SK-N-SH (cell line): ENCODE measurements around the gene PIGK. TPM values are rescaled to one million over a fixed set of nuclear protein-coding genes. Genes with fewer than 3 reads are reported as not detected.

ENCODE experiments used
- CTCF ChIA-PET: fragments of 300-600, 350-600 bp; formaldehyde crosslinking; extraction: SDS; loops from one replicate; lab custom pipeline; 2021; lab: Yijun Ruan, JAX
- POLR2A ChIA-PET: fragments of 350-600 bp; sonication (Branson Sonifier 250); formaldehyde crosslinking; extraction: SDS; loops from one replicate; lab custom pipeline; 2020; ENCODE audit warnings: antibody characterized with exemption, inconsistent platforms; lab: Yijun Ruan, JAX
- DNase-seq: peaks from one replicate; pipeline ENCODE4 v3.0.0; 2012
- H2AFZ ChIP-seq: fragments of 200-600 bp; sonication (generic); 2 replicates; pipeline ENCODE4 v1.8.1; 2016; ENCODE audit warnings: antibody characterized with exemption, mild to moderate bottlenecking, low read depth
- H3F3A ChIP-seq: fragments of 200-600 bp; sonication (generic); replicated peaks from 2 replicates; pipeline ENCODE3; 2016; ENCODE audit warnings: antibody characterized with exemption, mild to moderate bottlenecking; ENCODE audit not compliant: insufficient read depth
- H3K27ac ChIP-seq, 2 experiments: fragments of 200-500 bp in 1 of 2; fragments of 200-600 bp in 1 of 2; sonication (Bioruptor generic) in 1 of 2; sonication (generic), shearing (Covaris generic) in 1 of 2; 2 replicates each; pipeline versions ENCODE4 v1.5.1 to v1.6.1; 2014 to 2016; ENCODE audit warnings: low read depth in 2 of 2, inconsistent platforms in 1 of 2, low read length in 1 of 2, mild to moderate bottlenecking in 1 of 2, mixed read lengths in 1 of 2
- H3K27me3 ChIP-seq: fragments of 200-600 bp; sonication (generic), shearing (Covaris generic); 2 replicates; pipeline ENCODE4 v1.6.1; 2016; ENCODE audit warnings: mixed run types; ENCODE audit not compliant: insufficient read depth
- H3K36me3 ChIP-seq, 2 experiments: fragments of 200-500 bp in 1 of 2; fragments of 200-600 bp in 1 of 2; sonication (Bioruptor generic) in 1 of 2; sonication (generic) in 1 of 2; replicated peaks in 1 of 2; 2 replicates each; pipeline versions ENCODE3 to v1.5.1; 2014 to 2016; ENCODE audit warnings: low read length in 1 of 2, mild to moderate bottlenecking in 1 of 2; ENCODE audit not compliant: insufficient read depth in 2 of 2, control insufficient read depth in 1 of 2
- H3K4me1 ChIP-seq, 2 experiments: fragments of 200-500 bp in 1 of 2; fragments of 200-600 bp in 1 of 2; sonication (Bioruptor generic) in 1 of 2; sonication (generic), shearing (Covaris generic) in 1 of 2; 2 replicates each; pipeline versions ENCODE4 v1.5.1 to v1.6.1; 2014 to 2016; ENCODE audit warnings: low read depth in 1 of 2, low read length in 1 of 2, mixed run types in 1 of 2; ENCODE audit not compliant: insufficient read depth in 2 of 2, control insufficient read depth in 1 of 2
- H3K4me2 ChIP-seq: fragments of 200-600 bp; sonication (generic), shearing (Covaris generic); 2 replicates; pipeline ENCODE4 v1.6.1; 2017; ENCODE audit warnings: mixed run types
- H3K4me3 ChIP-seq, 2 experiments: fragments of 200-500 bp in 1 of 2; fragments of 200-600 bp in 1 of 2; sonication (Bioruptor generic) in 1 of 2; sonication (generic), shearing (Covaris generic) in 1 of 2; 2 replicates each; pipeline versions ENCODE4 v1.5.1 to v1.8.1; 2014 to 2016; ENCODE audit warnings: low read depth in 2 of 2, inconsistent platforms in 1 of 2, low read length in 1 of 2, mild to moderate bottlenecking in 1 of 2, mixed read lengths in 1 of 2, moderate library complexity in 1 of 2
- H3K79me2 ChIP-seq: fragments of 200-600 bp; sonication (generic); 2 replicates; pipeline ENCODE4 v1.8.1; 2017; ENCODE audit warnings: mild to moderate bottlenecking; ENCODE audit not compliant: insufficient read depth
- H3K9ac ChIP-seq: fragments of 200-600 bp; sonication (generic); 2 replicates; pipeline ENCODE4 v1.6.1; 2017; ENCODE audit warnings: mixed run types
- H3K9me2 ChIP-seq: fragments of 200-600 bp; sonication (generic); 2 replicates; pipeline ENCODE4 v1.6.1; 2017; ENCODE audit warnings: mixed run types
- H3K9me3 ChIP-seq: fragments of 200-600 bp; sonication (generic); 2 replicates; pipeline ENCODE4 v1.6.1; 2017; ENCODE audit warnings: mixed run types, mild to moderate bottlenecking, moderate library complexity
- H4K20me1 ChIP-seq: fragments of 200-600 bp; sonication (generic); 2 replicates; pipeline ENCODE4 v1.6.1; 2017; ENCODE audit warnings: mild to moderate bottlenecking, mixed run types; ENCODE audit not compliant: insufficient read depth
- EP300 ChIP-seq, 2 experiments: IDR thresholded peaks; 2 replicates each; pipeline versions ENCODE4 v1.4.0 to v1.6.1; 2012; ENCODE audit warnings: borderline replicate concordance in 1 of 2, low read depth in 1 of 2, low read length in 1 of 2
- FOSL2 ChIP-seq: IDR thresholded peaks from 2 replicates; pipeline ENCODE4 v1.4.0; 2012; ENCODE audit warnings: low read depth, mild to moderate bottlenecking, moderate library complexity, borderline replicate concordance
- GABPA ChIP-seq: IDR thresholded peaks from 2 replicates; pipeline ENCODE4 v1.4.0; 2012; ENCODE audit warnings: low read depth, mild to moderate bottlenecking
- MEF2A ChIP-seq: IDR thresholded peaks from 2 replicates; pipeline ENCODE4 v1.4.0; 2012; ENCODE audit warnings: low read depth, borderline replicate concordance
- NFIC ChIP-seq: IDR thresholded peaks from 2 replicates; pipeline ENCODE4 v1.4.0; 2012; ENCODE audit warnings: borderline replicate concordance
- RCOR1 ChIP-seq: fragments of 150-350 bp; IDR thresholded peaks from 2 replicates; pipeline ENCODE4 v1.6.1; 2017; ENCODE audit warnings: antibody characterized with exemption, low read length
- TCF12 ChIP-seq: IDR thresholded peaks from 2 replicates; pipeline ENCODE4 v1.4.0; 2012
- TEAD4 ChIP-seq: IDR thresholded peaks from 2 replicates; pipeline ENCODE4 v1.4.0; 2012; ENCODE audit warnings: mild to moderate bottlenecking, borderline replicate concordance; ENCODE audit not compliant: insufficient read depth
- YY1 ChIP-seq: IDR thresholded peaks from 2 replicates; pipeline ENCODE4 v1.4.0; 2012; ENCODE audit warnings: low read depth, mild to moderate bottlenecking
- WGBS: methylation state at CpG from one replicate; pipeline ENCODE4 v1.1.6; 2017; ENCODE audit warnings: low lambda C conversion rate; 5-methylcytosine and 5-hydroxymethylcytosine counted together
- polyA plus RNA-seq, 3 experiments: library from polyadenylated mRNA; depleted of rRNA; stranded (reverse); fragments of >200 nt; gene quantifications; 2 replicates each; pipeline ENCODE4 v1.2.3, GENCODE V29; 2012
- TF ChIP-seq, protein P1 (sequence below): IDR thresholded peaks from 2 replicates; pipeline ENCODE4 v1.6.1; 2012; ENCODE audit warnings: mild to moderate bottlenecking, low read depth, low read length, moderate library complexity
- TF ChIP-seq, protein P2 (sequence below): IDR thresholded peaks from 2 replicates; pipeline ENCODE4 v1.4.0; 2012; ENCODE audit warnings: low read depth, borderline replicate concordance
- TF ChIP-seq, protein P3 (sequence below): IDR thresholded peaks from 2 replicates; pipeline ENCODE4 v1.4.0; 2012; ENCODE audit warnings: low read depth, borderline replicate concordance
- TF ChIP-seq, protein P4 (sequence below): fragments of 150-350 bp; IDR thresholded peaks from 2 replicates; pipeline ENCODE4 v1.6.1; 2017; ENCODE audit warnings: antibody characterized with exemption, low read length, low read depth, borderline replicate concordance
- TF ChIP-seq, protein P5 (sequence below): fragments of 150-350 bp; IDR thresholded peaks from 2 replicates; pipeline ENCODE4 v1.6.1; 2016; ENCODE audit warnings: mild to moderate bottlenecking, low read depth, low read length

The PIGK gene
- polyA plus RNA-seq, 1 of the 3 experiments (the other 2 are of a cell fraction) = 11.5 TPM

DNA sequence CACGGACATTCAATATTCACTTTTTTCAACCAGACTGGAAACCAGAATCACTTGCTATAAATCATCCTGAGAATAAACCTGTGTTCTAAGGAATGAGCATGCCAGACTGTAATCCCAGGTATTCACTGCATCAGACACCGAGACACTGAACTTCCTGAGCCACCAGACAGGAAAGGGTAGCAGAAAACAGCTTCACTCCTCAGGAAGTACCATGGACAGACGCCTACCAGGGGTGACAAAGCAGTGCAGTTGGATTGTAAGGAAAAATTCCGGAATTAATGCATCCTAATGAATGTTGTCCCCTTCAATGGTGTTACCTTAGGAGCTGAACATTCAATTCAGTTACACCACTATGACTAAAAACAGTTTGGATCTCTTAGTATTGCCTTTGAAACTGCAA lies 156.1 kb downstream of the PIGK start:
- Histone ChIP-seq H3K4me1 (no peaks in the 10 kb centered on the region), H4K20me1 (no peaks in the 10 kb centered on the region), H3K9ac (no peak overlapping the region), H3K27me3 (no peaks in the 10 kb centered on the region), H3K4me2 (no peak overlapping the region), H3K79me2 (no peaks in the 10 kb centered on the region), H2AFZ (no peak overlapping the region)
- no peak for DNase-seq
- CTCF ChIA-PET = no interaction called here
- POLR2A ChIA-PET = no interaction called here
- no peak for TF ChIP-seq FOSL2
- TF ChIP-seq, protein P1, sequence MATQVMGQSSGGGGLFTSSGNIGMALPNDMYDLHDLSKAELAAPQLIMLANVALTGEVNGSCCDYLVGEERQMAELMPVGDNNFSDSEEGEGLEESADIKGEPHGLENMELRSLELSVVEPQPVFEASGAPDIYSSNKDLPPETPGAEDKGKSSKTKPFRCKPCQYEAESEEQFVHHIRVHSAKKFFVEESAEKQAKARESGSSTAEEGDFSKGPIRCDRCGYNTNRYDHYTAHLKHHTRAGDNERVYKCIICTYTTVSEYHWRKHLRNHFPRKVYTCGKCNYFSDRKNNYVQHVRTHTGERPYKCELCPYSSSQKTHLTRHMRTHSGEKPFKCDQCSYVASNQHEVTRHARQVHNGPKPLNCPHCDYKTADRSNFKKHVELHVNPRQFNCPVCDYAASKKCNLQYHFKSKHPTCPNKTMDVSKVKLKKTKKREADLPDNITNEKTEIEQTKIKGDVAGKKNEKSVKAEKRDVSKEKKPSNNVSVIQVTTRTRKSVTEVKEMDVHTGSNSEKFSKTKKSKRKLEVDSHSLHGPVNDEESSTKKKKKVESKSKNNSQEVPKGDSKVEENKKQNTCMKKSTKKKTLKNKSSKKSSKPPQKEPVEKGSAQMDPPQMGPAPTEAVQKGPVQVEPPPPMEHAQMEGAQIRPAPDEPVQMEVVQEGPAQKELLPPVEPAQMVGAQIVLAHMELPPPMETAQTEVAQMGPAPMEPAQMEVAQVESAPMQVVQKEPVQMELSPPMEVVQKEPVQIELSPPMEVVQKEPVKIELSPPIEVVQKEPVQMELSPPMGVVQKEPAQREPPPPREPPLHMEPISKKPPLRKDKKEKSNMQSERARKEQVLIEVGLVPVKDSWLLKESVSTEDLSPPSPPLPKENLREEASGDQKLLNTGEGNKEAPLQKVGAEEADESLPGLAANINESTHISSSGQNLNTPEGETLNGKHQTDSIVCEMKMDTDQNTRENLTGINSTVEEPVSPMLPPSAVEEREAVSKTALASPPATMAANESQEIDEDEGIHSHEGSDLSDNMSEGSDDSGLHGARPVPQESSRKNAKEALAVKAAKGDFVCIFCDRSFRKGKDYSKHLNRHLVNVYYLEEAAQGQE = peak; percentile 93
- TF ChIP-seq, all 33 proteins: peak for 1
- Histone ChIP-seq H3K9me3 (no peaks in the 10 kb centered on the region), H3K27ac (no peak overlapping the region), H3K4me3 (no peak overlapping the region), H3F3A (no peaks in the 10 kb centered on the region), H3K9me2 (no peaks in the 10 kb centered on the region), H3K36me3 (peaks cover 0 to 5% of the 10 kb centered on the region in 2 experiments)
- WGBS = 79% methylated on average over 3 of the region's 4 CpGs

DNA sequence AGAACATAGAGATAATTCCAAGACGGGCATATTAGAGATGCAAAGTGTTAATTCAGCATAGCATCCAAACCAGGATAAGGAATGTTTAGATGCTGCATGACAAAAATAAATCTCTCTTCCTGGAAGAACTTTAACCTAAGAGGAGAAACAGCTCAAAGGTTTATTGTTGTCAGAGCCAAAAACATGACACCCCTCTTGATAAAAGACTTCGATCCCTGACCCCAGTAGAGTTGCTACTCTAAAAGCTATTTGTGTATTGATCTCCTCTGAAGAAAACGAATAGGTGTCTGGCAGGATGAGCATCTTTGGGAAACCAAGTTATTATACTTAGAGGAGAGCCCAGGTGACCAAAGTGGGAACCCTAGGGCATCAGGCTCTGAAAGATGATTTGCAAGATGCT lies 158.1 kb downstream of the PIGK start:
- no peak overlapping the region for H3K27ac ChIP-seq
- CTCF ChIA-PET = interaction anchor here (0.9 to 1.8 kb wide), 4 partner anchors 15 to 729 kb away, joined by 3 to 4 read pairs (median 4); no protein-coding TSS in a partner anchor
- H2AFZ ChIP-seq = no peak overlapping the region
- H3K9me2 ChIP-seq = no peaks in the 10 kb centered on the region
- H3K4me1 ChIP-seq = no peaks in the 10 kb centered on the region
- H3K36me3 ChIP-seq = peaks cover 0 to 5% of the 10 kb centered on the region in 2 experiments
- no peaks in the 10 kb centered on the region for H3K27me3 ChIP-seq
- H3K4me3 ChIP-seq = no peak overlapping the region
- POLR2A ChIA-PET = no interaction called here
- 80% methylated on average over 3 of the region's 3 CpGs for WGBS
- TF ChIP-seq RCOR1 (no peak), MEF2A (no peak), GABPA (no peak), YY1 (no peak), TEAD4 (no peak), EP300 (IDR thresholded peaks at IDR 0.05; ENCODE audit: borderline replicate concordance in 1 of 2, low read depth in 1 of 2, low read length in 1 of 2) (no peak), NFIC (no peak), TCF12 (no peak)
- TF ChIP-seq, protein P1 = no peak
- TF ChIP-seq, protein P2, sequence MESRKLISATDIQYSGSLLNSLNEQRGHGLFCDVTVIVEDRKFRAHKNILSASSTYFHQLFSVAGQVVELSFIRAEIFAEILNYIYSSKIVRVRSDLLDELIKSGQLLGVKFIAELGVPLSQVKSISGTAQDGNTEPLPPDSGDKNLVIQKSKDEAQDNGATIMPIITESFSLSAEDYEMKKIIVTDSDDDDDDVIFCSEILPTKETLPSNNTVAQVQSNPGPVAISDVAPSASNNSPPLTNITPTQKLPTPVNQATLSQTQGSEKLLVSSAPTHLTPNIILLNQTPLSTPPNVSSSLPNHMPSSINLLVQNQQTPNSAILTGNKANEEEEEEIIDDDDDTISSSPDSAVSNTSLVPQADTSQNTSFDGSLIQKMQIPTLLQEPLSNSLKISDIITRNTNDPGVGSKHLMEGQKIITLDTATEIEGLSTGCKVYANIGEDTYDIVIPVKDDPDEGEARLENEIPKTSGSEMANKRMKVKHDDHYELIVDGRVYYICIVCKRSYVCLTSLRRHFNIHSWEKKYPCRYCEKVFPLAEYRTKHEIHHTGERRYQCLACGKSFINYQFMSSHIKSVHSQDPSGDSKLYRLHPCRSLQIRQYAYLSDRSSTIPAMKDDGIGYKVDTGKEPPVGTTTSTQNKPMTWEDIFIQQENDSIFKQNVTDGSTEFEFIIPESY = no peak
- TF ChIP-seq, protein P3, sequence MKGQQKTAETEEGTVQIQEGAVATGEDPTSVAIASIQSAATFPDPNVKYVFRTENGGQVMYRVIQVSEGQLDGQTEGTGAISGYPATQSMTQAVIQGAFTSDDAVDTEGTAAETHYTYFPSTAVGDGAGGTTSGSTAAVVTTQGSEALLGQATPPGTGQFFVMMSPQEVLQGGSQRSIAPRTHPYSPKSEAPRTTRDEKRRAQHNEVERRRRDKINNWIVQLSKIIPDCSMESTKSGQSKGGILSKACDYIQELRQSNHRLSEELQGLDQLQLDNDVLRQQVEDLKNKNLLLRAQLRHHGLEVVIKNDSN = no peak
- TF ChIP-seq, protein P4, sequence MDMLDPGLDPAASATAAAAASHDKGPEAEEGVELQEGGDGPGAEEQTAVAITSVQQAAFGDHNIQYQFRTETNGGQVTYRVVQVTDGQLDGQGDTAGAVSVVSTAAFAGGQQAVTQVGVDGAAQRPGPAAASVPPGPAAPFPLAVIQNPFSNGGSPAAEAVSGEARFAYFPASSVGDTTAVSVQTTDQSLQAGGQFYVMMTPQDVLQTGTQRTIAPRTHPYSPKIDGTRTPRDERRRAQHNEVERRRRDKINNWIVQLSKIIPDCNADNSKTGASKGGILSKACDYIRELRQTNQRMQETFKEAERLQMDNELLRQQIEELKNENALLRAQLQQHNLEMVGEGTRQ = no peak
- TF ChIP-seq, protein P5, sequence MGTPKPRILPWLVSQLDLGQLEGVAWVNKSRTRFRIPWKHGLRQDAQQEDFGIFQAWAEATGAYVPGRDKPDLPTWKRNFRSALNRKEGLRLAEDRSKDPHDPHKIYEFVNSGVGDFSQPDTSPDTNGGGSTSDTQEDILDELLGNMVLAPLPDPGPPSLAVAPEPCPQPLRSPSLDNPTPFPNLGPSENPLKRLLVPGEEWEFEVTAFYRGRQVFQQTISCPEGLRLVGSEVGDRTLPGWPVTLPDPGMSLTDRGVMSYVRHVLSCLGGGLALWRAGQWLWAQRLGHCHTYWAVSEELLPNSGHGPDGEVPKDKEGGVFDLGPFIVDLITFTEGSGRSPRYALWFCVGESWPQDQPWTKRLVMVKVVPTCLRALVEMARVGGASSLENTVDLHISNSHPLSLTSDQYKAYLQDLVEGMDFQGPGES = no peak
- H3K4me2 ChIP-seq = no peak overlapping the region
- H3K9me3 ChIP-seq = no peaks in the 10 kb centered on the region
- no peaks in the 10 kb centered on the region for H4K20me1 ChIP-seq
- H3F3A ChIP-seq = no peaks in the 10 kb centered on the region
- no peaks in the 10 kb centered on the region for H3K79me2 ChIP-seq
- H3K9ac ChIP-seq = no peak overlapping the region
- no peak for DNase-seq
